HG03439 (cell line): ENCODE measurements around the gene ITLN1.

Source experiments
- ATAC-seq: cut with Tn5 transposase; IDR thresholded peaks from one replicate; pipeline ENCODE4 v1.9.1; 2021; ENCODE audit warnings: mild to moderate bottlenecking, moderate library complexity; ENCODE audit not compliant: unreplicated experiment

The ITLN1 gene

DNA sequence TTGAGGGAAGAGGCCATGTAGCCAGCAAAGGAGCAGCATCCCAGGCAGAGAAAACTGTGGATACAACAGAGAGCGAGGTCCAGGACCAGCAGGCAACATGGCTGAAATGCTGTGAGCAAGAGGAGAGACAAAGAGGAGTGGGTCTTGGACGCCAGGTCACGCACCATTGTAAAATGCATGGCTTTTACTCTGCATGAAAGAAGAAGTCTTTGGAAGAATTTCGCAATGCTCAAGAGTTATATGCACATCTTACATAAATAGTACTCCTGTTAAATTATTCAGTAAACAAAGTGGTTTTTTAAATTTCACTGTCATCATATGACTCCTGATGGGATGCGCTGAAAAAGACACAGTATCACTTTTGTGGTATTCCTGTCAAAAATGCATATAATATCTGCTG lies 25.8 kb downstream of the ITLN1 start:
- no peak for ATAC-seq

DNA sequence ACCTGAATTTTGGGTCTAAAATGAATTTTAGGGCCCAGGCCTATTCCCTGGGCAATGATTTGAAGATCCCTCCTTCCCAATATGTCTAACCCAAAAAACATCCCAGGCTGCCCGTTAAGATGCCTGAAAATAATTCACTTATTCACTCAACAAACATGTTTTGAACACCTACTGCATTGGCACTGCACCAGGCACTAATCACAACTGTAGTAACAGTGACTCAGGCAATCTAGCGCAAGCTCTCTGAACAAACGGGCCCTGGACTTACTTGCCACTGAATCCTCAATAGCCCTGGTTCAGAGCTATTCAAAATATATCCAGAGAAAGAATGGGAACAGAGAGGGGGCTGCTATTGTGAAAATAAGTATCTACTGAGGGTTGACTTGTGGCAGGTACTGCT lies 26.5 kb downstream of the ITLN1 start:
- no peak for ATAC-seq

DNA sequence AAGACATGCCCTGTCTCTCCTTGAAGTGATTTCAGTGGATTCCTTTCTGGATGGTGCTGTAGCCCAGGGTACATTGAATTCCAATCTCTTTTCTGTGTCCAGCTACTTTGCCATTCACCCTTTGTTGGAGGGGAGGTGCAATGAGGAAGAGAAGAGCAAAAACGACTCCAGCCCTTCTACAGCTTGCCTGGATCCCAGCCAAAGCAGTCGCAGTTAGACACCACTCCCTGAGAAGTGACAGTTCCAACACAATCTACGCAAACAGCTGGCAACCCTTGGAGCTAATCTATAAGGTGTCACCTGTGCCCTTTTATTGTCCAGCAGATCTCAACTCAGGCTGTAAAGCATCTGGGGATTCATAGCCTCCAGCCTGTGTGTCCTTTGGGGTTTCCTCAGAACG lies 26.9 kb downstream of the ITLN1 start:
- no peak for ATAC-seq

DNA sequence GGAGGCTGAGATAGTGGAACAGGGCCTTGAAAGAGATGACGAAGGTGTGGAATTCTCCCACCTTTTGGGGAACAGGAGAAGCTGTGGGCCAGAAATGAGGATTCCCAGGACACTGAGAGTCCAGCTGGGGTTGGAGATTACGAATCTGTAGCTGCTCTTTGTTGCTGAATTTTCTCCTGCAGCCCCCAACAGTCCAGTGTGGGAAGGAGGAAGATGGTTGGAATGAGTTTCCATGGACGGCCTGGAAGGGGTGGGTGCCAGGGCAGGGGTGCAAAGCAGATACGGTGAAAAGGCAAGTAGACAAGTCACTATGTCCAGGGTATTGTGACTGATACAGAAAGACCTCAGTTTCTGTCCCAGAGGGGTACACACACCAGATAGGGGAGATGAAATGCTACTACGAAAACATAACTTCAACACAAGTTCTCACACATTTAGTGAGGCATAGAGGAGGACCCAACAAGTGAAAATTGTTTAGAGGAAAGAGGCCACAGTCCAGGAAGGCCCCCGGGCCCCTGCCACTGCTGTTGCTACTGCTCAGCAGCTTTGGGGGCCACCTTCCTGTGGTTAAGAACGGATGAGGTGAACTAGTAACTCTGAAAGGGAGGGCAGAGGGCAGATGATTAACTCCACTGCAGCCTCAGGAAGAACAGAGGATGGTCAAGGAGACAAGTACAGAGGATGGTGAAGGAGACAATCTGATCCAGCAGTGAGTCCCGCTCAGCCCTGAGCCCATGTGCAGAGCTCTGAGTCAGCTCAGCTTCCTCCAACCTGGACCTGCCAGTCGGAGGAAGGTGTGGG lies 29.6 kb downstream of the ITLN1 start:
- ATAC-seq: peak; percentile 56

DNA sequence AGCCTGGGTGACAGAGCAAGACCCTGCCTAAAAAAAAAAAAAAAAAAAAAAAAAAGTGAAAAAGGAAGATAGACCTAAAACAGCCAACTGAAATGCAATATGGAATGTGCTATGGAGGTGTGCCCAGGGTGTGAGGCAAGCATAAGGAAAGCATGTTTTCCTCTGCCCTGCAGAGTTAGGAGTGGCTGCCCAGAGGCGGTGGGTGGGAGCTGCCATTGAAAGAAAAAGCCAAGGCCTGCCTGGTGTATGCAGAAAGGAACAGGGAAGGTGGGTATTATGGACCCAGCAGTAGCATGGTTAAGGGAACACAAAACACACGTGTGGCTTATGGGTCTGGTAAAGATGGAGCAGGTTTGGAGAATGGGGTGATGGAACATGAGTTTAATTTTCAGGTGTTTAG lies 31.2 kb downstream of the ITLN1 start:
- ATAC-seq: no peak

DNA sequence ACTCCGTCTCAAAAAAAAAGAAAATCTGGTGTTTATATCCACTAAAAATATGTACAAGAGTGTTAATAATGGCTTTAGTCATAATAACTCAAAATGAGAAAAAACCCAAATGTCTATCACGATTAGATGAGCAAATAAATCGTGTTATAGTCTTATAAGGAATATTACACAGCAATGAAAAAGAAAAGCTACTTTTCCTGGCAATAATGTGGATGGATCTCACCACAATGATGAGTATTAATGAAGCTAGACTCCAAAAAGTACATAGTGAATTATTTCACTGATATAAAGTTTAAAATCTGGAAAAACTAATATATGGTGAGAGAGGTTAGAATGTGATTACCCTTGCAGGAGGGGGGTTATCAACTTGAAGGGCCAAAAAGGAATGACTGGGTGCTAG lies 32.0 kb downstream of the ITLN1 start:
- no peak for ATAC-seq

DNA sequence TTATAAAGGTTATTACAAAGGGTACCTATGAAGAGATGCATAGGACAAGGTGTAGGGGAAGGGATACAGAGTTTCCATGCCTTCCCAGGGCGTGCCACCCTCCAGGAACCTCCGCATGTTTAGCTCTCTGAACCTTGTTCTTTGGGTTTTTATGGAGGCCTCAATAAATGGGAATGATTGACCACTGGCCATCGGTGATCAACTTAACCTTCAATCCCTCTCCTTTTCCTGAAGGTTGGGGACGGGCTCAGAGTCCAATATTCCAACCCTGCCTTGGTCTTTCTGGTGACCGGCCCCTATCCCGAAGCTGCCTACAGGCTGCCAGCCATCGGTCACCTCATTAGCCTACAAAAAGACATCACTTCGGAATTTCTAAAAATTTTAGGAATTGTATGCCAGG lies 34.0 kb downstream of the ITLN1 start:
- no peak for ATAC-seq

DNA sequence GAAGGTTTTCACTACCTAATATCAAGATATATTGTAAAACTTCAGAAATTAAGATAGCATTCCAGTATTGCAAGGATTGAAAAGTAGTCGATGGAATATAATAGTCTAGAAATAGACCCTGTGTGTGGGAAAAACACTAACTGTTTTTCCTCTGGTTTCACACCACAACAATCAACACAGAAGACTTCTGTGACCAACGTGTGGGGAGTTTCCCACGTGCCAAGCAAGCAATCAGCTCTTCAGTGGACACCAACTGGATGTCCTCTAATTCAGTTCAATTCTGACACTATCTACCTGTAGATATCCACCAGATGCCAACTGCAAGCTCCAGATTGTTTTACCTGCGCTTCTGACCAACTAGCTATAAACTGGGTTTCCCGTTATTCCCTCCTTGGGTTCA lies 34.4 kb downstream of the ITLN1 start:
- ATAC-seq: no peak

DNA sequence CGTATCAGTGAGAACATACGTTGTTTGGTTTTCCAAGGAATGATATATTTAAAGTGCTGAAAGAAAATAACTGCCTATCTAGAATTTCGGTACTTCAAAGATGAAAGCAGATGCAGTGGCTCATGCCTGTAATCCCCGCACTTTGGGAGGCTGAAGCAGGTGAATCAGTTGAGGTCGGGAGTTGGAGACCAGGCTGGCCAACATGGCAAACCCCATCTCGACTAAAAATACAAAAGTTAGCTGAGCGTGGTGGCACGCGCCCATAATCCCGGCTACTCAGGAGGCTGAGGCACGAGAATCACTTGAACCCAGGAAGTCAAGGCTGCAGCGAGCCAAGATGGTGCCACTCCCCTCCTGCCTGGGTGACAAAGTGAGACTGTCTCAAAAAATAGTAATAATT lies 38.7 kb downstream of the ITLN1 start:
- ATAC-seq: no peak

DNA sequence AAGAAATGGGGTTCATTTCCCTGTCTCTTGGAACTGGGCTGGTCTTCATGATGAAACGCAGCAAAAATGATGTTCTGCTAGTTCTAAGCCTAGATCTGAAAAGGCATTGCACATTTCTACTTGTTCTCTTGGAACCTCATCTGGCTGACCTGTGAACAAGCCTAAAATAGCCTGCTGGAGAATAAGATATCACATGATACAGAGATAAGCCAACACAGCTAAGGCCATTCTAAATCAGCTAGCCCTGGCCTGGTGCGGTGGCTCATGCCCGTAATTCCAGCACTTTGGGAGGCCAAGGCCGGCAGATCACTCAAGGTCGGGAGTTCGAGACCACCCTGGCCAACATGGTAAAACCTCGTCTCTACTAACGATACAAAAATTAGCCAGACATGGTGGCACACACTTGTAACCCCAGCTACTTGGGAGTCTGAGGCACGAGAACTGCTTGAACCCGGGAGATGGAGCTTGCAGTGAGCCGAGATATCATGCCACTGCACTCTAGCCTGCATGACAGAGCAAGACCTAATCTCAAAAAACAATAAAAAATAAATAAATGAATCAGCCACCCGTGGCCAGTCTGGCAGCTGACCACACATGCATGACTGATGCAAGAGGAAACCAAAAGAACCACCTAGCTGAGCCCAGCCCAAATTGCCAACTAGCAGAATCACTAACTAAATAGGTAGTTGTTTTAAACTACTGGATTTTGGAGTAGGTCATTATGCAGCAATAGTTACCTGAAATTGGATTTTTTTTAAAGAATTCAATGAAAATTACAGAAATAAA lies 40.3 kb downstream of the ITLN1 start:
- no peak for ATAC-seq

DNA sequence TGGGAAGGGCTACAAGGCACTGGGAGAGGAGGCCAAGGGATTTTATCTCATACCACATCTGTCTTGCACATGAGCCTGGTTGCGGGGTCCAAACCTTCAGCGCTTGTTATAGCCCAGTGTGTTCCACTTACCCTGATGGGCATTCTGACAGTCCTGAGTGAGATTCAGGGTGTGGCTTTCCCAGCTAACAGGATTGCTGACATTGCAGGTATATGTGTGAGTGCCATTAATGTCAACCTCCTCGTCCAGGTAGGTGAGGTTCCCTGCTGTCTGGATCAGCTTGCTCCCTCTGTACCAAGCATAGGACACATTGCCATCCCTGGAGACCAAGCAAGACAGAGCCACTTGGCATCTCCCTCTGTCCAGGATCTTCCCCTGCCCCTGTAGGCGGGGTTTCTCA lies 43.9 kb downstream of the ITLN1 start:
- ATAC-seq: no peak

DNA sequence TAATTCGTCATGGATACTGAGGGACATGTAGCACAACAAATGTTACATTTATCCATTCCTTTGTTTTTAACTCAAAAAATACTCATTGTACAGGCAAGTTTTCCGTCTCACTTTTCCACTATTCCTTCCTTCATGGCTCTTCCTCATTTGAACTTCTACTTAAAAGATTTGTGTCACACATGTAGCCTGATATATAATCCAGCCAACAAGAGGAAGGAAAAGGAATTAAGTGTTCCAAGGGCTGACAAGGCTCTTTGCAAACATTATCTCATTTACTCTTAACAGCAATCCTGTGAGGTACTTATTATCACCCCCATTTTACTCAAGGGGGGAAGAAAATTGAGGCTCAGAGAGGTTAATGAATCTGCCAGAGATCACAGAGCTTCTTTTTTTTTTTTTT lies 45.2 kb downstream of the ITLN1 start:
- no peak for ATAC-seq

DNA sequence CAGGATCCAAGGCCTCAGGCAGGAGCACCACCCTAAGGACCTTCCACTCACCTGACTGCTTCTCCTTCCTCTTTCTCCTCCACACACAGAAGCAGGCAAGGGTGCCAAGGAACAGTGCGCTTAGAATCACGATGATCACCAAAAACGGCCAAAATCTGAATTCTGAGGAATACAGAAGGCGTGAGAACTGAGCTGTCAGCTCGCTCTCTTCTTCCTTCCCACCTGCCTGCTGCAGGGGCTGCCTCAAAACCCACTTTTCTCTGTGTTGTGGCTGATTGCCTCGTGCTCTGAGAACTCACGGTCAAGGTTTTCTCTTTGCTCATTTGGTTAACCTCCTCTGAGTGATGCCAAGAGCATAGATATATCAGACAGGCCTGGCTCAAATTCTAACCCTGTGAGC lies 46.1 kb downstream of the ITLN1 start:
- no peak for ATAC-seq

DNA sequence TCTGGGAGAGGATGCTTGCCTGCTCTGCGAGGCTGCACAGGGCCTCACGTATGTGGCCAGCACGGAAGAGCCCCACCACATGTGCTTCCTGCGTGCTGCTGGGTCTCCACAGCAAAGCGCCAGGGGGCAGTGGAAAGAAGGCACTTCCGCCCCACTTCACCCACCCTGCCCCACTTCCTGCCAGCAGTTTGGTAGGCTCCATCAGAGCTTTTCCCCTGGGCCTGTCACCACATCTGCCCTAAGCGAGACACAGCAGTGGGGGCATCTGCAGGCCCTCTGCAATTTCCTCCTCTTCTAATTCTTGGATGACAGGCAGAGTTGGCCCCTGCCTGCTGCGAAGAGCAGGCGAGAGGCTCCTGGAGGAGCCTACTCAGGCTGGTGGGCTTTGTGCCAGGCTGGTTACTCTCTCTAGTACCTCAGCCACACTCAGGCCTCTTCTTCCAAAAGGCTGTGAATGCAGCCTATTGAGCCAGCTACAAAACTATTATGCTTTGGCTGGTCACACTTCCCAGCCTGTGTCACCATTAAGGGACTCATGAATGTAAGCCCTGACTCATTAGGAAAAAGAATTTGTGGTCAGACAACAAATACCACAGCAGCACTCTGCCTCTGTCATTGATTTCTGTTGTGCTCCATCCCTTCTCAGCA lies 47.3 kb downstream of the ITLN1 start:
- peak; percentile 74 for ATAC-seq

DNA sequence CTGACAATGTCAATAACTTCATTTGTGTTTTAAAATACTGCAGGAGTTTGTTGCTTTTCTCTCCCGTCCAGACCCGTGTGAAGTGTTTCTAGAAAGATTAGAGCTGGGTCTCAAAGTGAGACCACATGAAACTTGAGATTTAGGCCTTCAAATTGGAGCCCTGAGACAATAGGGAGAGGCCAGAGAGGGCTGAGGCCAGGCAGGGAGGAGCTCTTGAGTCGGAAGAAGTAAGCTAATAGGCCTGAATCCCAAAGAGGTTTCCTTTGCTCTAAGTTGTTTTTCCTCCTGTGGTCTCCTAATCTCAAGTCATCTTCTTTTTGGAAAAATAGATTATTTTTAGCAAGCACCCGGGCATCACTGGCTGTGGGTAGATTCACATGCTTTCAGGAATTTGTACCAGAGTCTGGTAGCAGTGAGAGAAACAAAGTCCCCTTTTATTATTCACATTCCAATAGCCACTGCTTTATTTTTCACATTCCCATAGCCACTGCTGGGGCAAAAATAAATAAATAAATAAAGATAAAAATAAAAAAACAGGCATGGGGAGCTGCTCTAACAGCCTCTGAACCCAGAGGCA lies 47.9 kb downstream of the ITLN1 start:
- ATAC-seq: no peak

DNA sequence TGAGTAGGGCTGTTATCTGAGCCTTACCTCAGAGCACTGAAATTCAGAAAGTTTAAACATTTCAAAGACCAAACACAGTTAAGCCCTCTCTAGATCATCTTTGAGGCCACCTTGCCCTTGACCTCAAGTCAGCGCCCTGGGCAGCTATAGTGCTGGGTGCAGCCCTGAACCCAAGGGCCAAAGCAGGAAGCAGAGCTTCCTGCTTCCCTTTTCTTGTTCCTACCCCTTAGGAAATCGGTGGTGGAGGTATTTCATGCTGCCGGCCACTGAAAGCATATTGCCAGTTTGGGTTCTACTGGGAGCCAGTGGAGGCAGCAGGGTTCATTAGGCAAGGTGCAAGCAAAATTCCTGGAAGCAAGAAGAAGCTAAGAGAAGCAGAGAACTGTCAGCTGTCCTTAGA lies 48.4 kb downstream of the ITLN1 start:
- ATAC-seq: no peak

DNA sequence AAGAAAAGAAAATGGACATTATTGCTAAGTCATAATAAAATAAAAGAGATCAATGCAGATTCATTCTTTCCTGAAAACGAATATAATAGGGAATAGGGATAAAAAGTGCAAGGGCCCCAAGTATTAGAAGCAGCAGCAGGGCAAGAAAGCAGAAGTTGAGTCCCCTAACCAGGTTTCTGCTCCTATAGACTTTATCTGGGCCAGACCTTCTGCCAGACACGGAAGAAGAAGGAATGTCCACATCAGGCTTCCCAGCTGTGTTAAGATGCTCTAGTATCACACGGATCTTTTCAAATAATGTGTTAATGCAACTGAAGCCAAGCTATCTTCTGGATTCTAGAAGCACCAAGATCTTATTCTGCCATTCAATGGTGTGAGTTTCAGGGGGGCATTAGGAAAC lies 49.2 kb downstream of the ITLN1 start:
- no peak for ATAC-seq

DNA sequence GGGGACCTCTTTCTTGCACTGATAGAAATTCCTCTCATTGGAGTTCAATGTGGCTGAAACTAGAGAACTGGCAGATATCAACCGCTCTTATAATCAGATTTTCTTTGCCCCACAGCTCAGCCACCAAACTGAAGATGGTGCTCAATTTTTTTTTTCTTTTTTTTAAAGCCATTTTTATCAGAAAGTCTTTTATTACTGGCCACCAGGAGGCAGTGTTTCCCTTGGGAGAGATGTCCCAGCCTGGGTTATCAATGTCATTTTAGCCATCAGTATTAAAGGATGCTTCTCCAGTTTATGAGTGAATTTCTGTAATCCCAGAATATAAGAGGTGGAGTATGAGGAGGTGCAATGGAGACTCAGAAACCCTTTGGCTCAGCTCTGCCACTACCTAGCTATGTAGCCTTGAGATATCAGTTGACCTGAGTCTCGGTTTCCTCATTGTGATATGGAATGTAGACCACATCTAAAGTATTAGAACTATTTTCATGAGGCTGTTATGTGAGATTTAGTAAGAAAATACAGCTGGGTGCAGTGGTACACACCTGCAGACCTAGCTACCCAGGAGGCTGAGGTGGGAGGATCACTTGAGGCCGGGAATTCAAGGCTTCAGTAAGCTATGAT lies 49.9 kb downstream of the ITLN1 start:
- ATAC-seq: no peak

DNA sequence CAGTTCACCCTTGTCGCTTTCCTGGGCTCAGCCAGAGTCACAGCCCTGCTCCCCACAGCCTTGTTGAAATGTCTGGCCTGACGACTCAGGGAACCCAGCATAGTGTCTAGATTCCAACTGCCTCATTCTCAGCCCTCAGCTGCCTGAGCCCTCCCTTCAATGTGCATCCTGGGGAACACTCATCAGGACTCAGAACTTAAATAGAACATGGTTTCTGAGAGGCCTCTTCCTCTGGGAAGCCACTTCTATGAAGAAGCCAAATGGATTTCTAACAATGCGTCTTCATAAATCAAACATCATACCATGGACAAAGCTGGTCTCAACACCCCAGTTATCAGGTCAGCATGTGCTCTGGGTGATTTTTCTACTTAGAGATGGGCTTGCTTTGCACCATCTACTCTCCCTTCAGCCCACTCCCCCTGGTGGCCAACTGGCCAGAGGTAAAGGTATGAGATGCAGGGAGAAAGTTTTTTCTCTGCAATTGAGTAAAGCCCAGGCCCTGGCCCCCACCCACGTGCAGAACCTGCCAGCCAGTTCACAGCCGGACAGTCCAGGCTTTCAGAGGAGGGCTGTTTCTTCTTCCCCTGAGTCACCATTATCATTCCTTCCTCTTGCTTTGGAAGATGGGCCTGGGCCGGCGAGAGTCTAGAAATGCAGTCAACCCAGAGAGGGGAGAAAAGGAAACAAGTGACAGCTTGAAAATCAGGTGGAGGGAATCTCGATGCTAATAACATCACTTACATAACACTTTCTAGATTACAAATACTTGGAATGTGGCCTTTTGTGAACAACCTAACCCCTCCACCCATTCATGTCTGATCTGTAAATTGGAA lies 54.4 kb downstream of the ITLN1 start:
- no peak for ATAC-seq

DNA sequence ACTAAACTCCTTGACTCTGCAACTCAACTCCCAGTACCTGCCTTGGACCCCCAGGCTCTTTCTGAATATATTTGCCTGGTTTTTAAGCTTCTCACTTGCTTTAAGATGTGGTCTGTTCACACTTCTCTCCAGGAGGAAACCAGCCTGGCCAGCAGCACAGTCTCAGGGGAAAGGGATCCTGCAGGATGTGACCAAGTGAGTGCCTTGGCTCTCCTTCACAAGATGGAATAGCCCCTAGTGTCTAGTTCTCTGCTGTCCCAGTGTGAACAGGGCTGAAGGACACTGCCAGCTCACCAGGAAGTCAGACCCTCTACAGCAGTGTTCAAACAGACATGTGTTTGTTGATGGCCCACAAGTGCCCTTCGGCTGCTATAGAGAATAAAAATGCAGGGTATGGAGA lies 55.2 kb downstream of the ITLN1 start:
- ATAC-seq: no peak
